Stimulated activated CD8-positive, alpha-beta memory T cell treated with anti-CD3 and anti-CD28 coated beads, Interleukin-12 subunit alpha, Interleukin-12 subunit beta, amount 100 ng/mL, for 4 hours (primary cell): Measurements from ENCODE around the gene LZTR1.
A peak's percentile ranks its signal among the peaks of the same experiment; 100 is the strongest.
"Not testable (repeated sequence)": the region's sequence is repeated elsewhere in the genome, so short reads cannot be mapped to it uniquely, and the experiment has no call there.

ENCODE experiments used
- DNase-seq: peaks from one replicate; pipeline ENCODE4 v3.0.0-alpha.2; 2020; ENCODE audit warnings: low read depth

Gene LZTR1

GRCh38 chr22:20996598-20997535 is 14.8 kb downstream of the LZTR1 start:
- no peak for DNase-seq

- no peak for DNase-seq
Observed at GRCh38 chr22:20997536-20998257, 15.6 kb downstream of the LZTR1 start.

- DNase-seq = no peak
Observed at GRCh38 chr22:20998411-20999336, 16.6 kb downstream of the LZTR1 start.

GRCh38 chr22:20999350-21000206 is 17.5 kb downstream of the LZTR1 start:
- no peak for DNase-seq

- DNase-seq = no peak
Observed at GRCh38 chr22:21000207-21000986, 18.3 kb downstream of the LZTR1 start.

- no peak for DNase-seq
Observed at GRCh38 chr22:21000987-21001600, 19.0 kb downstream of the LZTR1 start.

- DNase-seq = peak; percentile 94
Observed at GRCh38 chr22:21001601-21002325, 19.7 kb downstream of the LZTR1 start, which contains the start of gene THAP7. TSS of gene THAP7 (minus strand) at chr22:21002118. CDS start at chr22:21001911, 207 bp downstream.

- DNase-seq = no peak
Observed at GRCh38 chr22:21003782-21004181, 21.7 kb downstream of the LZTR1 start.

GRCh38 chr22:21009208-21009607 is 27.1 kb downstream of the LZTR1 start:
- not testable (repeated sequence) for DNase-seq

GRCh38 chr22:21009638-21010425 is 27.7 kb downstream of the LZTR1 start:
- no peak for DNase-seq

GRCh38 chr22:21010426-21011113 is 28.5 kb downstream of the LZTR1 start:
- DNase-seq = no peak

- DNase-seq = no peak
Observed at GRCh38 chr22:21012446-21013407, 30.6 kb downstream of the LZTR1 start.

GRCh38 chr22:21013657-21014201 is 31.6 kb downstream of the LZTR1 start:
- DNase-seq = no peak

GRCh38 chr22:21014202-21014725 is 32.2 kb downstream of the LZTR1 start:
- DNase-seq = peak; percentile 74

- no peak for DNase-seq
Observed at GRCh38 chr22:21014726-21015465, 32.8 kb downstream of the LZTR1 start, which contains the start of gene P2RX6. TSS of gene P2RX6 (plus strand) at chr22:21015165. CDS start at chr22:21015175, 10 bp downstream.
